HEK293 (cell line): Measurements from ENCODE around the gene CDR2L.

Source experiments
- CTCF ChIA-PET: fragments of 350-600 bp; formaldehyde crosslinking; extraction: SDS; loops from one replicate; lab custom pipeline; 2021; ENCODE audit warnings: antibody characterized with exemption; lab: Yijun Ruan, JAX
- POLR2A ChIA-PET: fragments of 300-600 bp; formaldehyde crosslinking; extraction: SDS; loops from one replicate; lab custom pipeline; 2020; ENCODE audit warnings: antibody characterized with exemption, inconsistent platforms; lab: Yijun Ruan, JAX
- H3K27ac ChIP-seq: fragments of 200-500 bp; sonication (Bioruptor generic); 2 replicates; pipeline ENCODE4 v1.5.1; 2014; ENCODE audit warnings: low read depth, low read length, control low read depth, inconsistent platforms; ENCODE audit errors: extremely low read depth
- H3K36me3 ChIP-seq, 2 experiments: fragments of 200-500 bp in 1 of 2; sonication (Bioruptor generic) in 1 of 2; 1 replicate in 1 of 2; 2 replicates in 1 of 2; pipeline ENCODE4 v1.5.1; 2014 to 2017; ENCODE audit warnings: inconsistent platforms in 2 of 2, low read length in 2 of 2; ENCODE audit not compliant: control insufficient read depth in 2 of 2, insufficient read depth in 1 of 2
- H3K4me1 ChIP-seq: fragments of 200-500 bp; sonication (Bioruptor generic); 2 replicates; pipeline ENCODE4 v1.5.1; 2014; ENCODE audit warnings: mild to moderate bottlenecking, low read length, inconsistent platforms; ENCODE audit not compliant: control insufficient read depth, insufficient read depth
- H3K4me3 ChIP-seq: 2 replicates; pipeline ENCODE4 v1.5.1; 2011; ENCODE audit warnings: low read depth, mild to moderate bottlenecking, control low read depth, low read length, moderate library complexity
- H3K9me3 ChIP-seq: fragments of 200-500 bp; sonication (Bioruptor generic); 2 replicates; pipeline ENCODE4 v1.5.1; 2014; ENCODE audit warnings: low read depth, low read length, inconsistent platforms; ENCODE audit not compliant: control insufficient read depth, insufficient read depth
- KLF10 ChIP-seq: fragments of 450-650 bp; IDR thresholded peaks from 2 replicates; pipeline ENCODE4 v1.5.1; 2018; ENCODE audit warnings: missing biosample characterization, mild to moderate bottlenecking, missing genetic modification characterization
- KLF7 ChIP-seq: fragments of 450-650 bp; formaldehyde crosslinking; IDR thresholded peaks from 2 replicates; pipeline ENCODE4 v1.5.1; 2016; ENCODE audit warnings: missing biosample characterization, missing genetic modification characterization, borderline replicate concordance
- MZF1 ChIP-seq: fragments of 450-650 bp; formaldehyde crosslinking; IDR thresholded peaks from 2 replicates; pipeline ENCODE4 v1.5.1; 2017; ENCODE audit warnings: missing biosample characterization, missing genetic modification characterization, borderline replicate concordance
- ZNF155 ChIP-seq: fragments of 450-650 bp; formaldehyde crosslinking; IDR thresholded peaks from 2 replicates; pipeline ENCODE4 v1.5.1; 2016; ENCODE audit warnings: missing biosample characterization, missing genetic modification characterization
- ZNF366 ChIP-seq: fragments of 450-650 bp; formaldehyde crosslinking; conservative IDR thresholded peaks from 2 replicates; pipeline ENCODE4 v1.5.1; 2016; ENCODE audit warnings: missing biosample characterization, missing genetic modification characterization
- ZNF510 ChIP-seq: fragments of 450-650 bp; formaldehyde crosslinking; IDR thresholded peaks from 2 replicates; pipeline ENCODE4 v1.5.1; 2018; ENCODE audit warnings: mild to moderate bottlenecking, missing genetic modification characterization, missing biosample characterization; ENCODE audit not compliant: insufficient replicate concordance
- ZNF513 ChIP-seq: fragments of 450-650 bp; IDR thresholded peaks from 2 replicates; pipeline ENCODE4 v1.5.1; 2018; ENCODE audit warnings: missing biosample characterization, missing genetic modification characterization
- ZNF585B ChIP-seq: fragments of 450-650 bp; formaldehyde crosslinking; IDR thresholded peaks from 2 replicates; pipeline ENCODE4 v1.5.1; 2016; ENCODE audit warnings: missing biosample characterization, missing genetic modification characterization
- ZNF654 ChIP-seq: fragments of 450-650 bp; formaldehyde crosslinking; IDR thresholded peaks from 2 replicates; pipeline ENCODE4 v1.5.1; 2016; ENCODE audit warnings: low read depth, missing biosample characterization, missing genetic modification characterization
- ZNF660 ChIP-seq: fragments of 450-650 bp; IDR thresholded peaks from 2 replicates; pipeline ENCODE4 v1.5.1; 2018; ENCODE audit warnings: missing biosample characterization, mild to moderate bottlenecking, missing genetic modification characterization
- ZNF701 ChIP-seq: fragments of 450-650 bp; formaldehyde crosslinking; IDR thresholded peaks from 2 replicates; pipeline ENCODE4 v1.5.1; 2016; ENCODE audit warnings: missing biosample characterization, missing genetic modification characterization
- TF ChIP-seq, protein P1 (sequence below): fragments of 450-650 bp; formaldehyde crosslinking; IDR thresholded peaks from 2 replicates; pipeline ENCODE4 v1.5.1; 2016; ENCODE audit warnings: missing biosample characterization, missing genetic modification characterization
- TF ChIP-seq, protein P2 (sequence below): fragments of 450-650 bp; IDR thresholded peaks from 2 replicates; pipeline ENCODE4 v1.5.1; 2018; ENCODE audit warnings: missing biosample characterization, mild to moderate bottlenecking, missing genetic modification characterization
- TF ChIP-seq, protein P3 (sequence below): fragments of 450-650 bp; formaldehyde crosslinking; IDR thresholded peaks from 2 replicates; pipeline ENCODE4 v1.5.1; 2016; ENCODE audit warnings: missing biosample characterization, missing genetic modification characterization

Gene CDR2L

GRCh38 chr17:74962622-74963394, 24.6 kb upstream of the CDR2L start:
- H3K27ac ChIP-seq: no peak overlapping the region
- H3K36me3 ChIP-seq: peaks cover 0 to 12% of the 10 kb centered on the region in 2 experiments; a peak in 2 of 3 replicates
- H3K9me3 ChIP-seq: no peaks in the 10 kb centered on the region
- no peak overlapping the region for H3K4me3 ChIP-seq
- no peak for TF ChIP-seq ZNF585B (tag by site-specific recombination)
- ChIA-PET POLR2A (interaction anchor here (0.9 to 2.3 kb wide), 7 partner anchors 44 to 239 kb away, joined by 3 to 34 read pairs (median 5); partner anchors contain the start of genes ARMC7 and MRPL58), CTCF (interaction anchor here (0.6 to 7.6 kb wide), 29 partner anchors 9 to 785 kb away, joined by 3 to 100 read pairs (median 5); partner anchors contain the start of genes HID1, MRPL58, OTOP2 and USH1G)
- no peaks in the 10 kb centered on the region for H3K4me1 ChIP-seq

DNA sequence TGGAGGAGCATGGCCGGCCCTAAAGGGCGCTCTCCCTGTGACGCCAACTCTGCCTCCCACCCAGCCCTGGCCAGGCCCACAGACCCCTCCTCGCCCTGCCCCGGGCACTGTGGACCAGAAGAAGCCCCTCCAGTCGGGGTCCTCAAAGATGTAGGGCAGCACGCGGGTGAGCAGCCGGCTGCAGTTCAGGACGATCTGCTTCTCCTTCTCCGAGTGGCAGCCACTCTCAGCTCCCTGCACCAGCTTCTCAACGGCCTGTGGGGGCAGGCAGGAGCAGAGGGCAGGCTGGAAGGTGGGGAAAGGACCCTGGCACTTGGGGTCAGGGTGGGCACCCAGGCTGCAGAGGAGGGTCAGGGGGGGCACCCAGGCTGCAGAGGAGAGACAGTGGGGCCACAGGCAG, 23.8 kb upstream of the CDR2L start:
- no peaks in the 10 kb centered on the region for H3K9me3 ChIP-seq
- peaks cover 0 to 12% of the 10 kb centered on the region in 2 experiments; a peak in 2 of 3 replicates for H3K36me3 ChIP-seq
- TF ChIP-seq, protein P1, sequence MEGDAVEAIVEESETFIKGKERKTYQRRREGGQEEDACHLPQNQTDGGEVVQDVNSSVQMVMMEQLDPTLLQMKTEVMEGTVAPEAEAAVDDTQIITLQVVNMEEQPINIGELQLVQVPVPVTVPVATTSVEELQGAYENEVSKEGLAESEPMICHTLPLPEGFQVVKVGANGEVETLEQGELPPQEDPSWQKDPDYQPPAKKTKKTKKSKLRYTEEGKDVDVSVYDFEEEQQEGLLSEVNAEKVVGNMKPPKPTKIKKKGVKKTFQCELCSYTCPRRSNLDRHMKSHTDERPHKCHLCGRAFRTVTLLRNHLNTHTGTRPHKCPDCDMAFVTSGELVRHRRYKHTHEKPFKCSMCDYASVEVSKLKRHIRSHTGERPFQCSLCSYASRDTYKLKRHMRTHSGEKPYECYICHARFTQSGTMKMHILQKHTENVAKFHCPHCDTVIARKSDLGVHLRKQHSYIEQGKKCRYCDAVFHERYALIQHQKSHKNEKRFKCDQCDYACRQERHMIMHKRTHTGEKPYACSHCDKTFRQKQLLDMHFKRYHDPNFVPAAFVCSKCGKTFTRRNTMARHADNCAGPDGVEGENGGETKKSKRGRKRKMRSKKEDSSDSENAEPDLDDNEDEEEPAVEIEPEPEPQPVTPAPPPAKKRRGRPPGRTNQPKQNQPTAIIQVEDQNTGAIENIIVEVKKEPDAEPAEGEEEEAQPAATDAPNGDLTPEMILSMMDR (tag by site-specific recombination): peak; percentile 37; the same call in 1 of the 2 replicates
- TF ChIP-seq, protein P2, sequence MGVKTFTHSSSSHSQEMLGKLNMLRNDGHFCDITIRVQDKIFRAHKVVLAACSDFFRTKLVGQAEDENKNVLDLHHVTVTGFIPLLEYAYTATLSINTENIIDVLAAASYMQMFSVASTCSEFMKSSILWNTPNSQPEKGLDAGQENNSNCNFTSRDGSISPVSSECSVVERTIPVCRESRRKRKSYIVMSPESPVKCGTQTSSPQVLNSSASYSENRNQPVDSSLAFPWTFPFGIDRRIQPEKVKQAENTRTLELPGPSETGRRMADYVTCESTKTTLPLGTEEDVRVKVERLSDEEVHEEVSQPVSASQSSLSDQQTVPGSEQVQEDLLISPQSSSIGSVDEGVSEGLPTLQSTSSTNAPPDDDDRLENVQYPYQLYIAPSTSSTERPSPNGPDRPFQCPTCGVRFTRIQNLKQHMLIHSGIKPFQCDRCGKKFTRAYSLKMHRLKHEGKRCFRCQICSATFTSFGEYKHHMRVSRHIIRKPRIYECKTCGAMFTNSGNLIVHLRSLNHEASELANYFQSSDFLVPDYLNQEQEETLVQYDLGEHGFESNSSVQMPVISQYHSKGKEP (tag by site-specific recombination): no peak
- no peaks in the 10 kb centered on the region for H3K4me1 ChIP-seq
- ChIA-PET CTCF (interaction anchor here (0.6 to 3.6 kb wide), 8 partner anchors 9 to 238 kb away, joined by 3 to 62 read pairs (median 6); partner anchors contain the start of genes HID1 and MRPL58), POLR2A (interaction anchor here (1.4 kb wide), 1 partner anchor 49 kb away, joined by 5 read pairs; the partner anchor contains the start of gene MRPL58)
- H3K4me3 ChIP-seq: no peak overlapping the region
- no peak overlapping the region for H3K27ac ChIP-seq

- no peak for TF ChIP-seq ZNF660 (tag by site-specific recombination)
- TF ChIP-seq ZNF510 (tag by site-specific recombination): no peak
- no peak for TF ChIP-seq MZF1
- no peak for TF ChIP-seq ZNF654 (tag by site-specific recombination)
- TF ChIP-seq ZNF155 (tag by site-specific recombination): no peak
- TF ChIP-seq ZNF701 (tag by site-specific recombination): no peak
- TF ChIP-seq KLF10: no peak
- Histone ChIP-seq H3K4me3 (no peak overlapping the region), H3K27ac (no peak overlapping the region), H3K36me3 (peaks cover 0 to 12% of the 10 kb centered on the region in 2 experiments; a peak in 2 of 3 replicates), H3K4me1 (no peaks in the 10 kb centered on the region), H3K9me3 (no peaks in the 10 kb centered on the region)
- POLR2A ChIA-PET: interaction anchor here (1.4 kb wide), 1 partner anchor 48 kb away, joined by 5 read pairs; the partner anchor contains the start of gene MRPL58
- CTCF ChIA-PET: interaction anchor here (0.6 to 1.4 kb wide), 6 partner anchors 9 to 238 kb away, joined by 3 to 10 read pairs (median 4); partner anchors contain the start of gene HID1
Measured at GRCh38 chr17:74964246-74964761, 23.1 kb upstream of the CDR2L start.

- Histone ChIP-seq H3K36me3 (peaks cover 0 to 8% of the 10 kb centered on the region in 2 experiments; a peak in 2 of 3 replicates), H3K27ac (no peak overlapping the region), H3K4me3 (no peak overlapping the region), H3K4me1 (no peaks in the 10 kb centered on the region), H3K9me3 (no peaks in the 10 kb centered on the region)
- CTCF ChIA-PET: no interaction called here
- POLR2A ChIA-PET: no interaction called here
- TF ChIP-seq, protein P3, sequence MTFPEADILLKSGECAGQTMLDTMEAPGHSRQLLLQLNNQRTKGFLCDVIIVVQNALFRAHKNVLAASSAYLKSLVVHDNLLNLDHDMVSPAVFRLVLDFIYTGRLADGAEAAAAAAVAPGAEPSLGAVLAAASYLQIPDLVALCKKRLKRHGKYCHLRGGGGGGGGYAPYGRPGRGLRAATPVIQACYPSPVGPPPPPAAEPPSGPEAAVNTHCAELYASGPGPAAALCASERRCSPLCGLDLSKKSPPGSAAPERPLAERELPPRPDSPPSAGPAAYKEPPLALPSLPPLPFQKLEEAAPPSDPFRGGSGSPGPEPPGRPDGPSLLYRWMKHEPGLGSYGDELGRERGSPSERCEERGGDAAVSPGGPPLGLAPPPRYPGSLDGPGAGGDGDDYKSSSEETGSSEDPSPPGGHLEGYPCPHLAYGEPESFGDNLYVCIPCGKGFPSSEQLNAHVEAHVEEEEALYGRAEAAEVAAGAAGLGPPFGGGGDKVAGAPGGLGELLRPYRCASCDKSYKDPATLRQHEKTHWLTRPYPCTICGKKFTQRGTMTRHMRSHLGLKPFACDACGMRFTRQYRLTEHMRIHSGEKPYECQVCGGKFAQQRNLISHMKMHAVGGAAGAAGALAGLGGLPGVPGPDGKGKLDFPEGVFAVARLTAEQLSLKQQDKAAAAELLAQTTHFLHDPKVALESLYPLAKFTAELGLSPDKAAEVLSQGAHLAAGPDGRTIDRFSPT (tag by site-specific recombination): 0 out of 2 replicates have a peak, but pooled peaks have one; percentile 28
- no peak for TF ChIP-seq KLF7
- TF ChIP-seq ZNF366: 0 out of 2 replicates have a peak, but pooled peaks have one; percentile 22
- TF ChIP-seq ZNF513 (tag by site-specific recombination): no peak
Measured at GRCh38 chr17:74964988-74965622, 22.3 kb upstream of the CDR2L start.
